Stimulated activated CD4-positive, alpha-beta T cell treated with anti-CD3 and anti-CD28 coated beads, Interleukin-4, amount 100 ng/mL, for 24 hours (primary cell): ENCODE measurements around the gene GHR.
A peak's percentile ranks its signal among the peaks of the same experiment; 100 is the strongest.

Experiments used
- DNase-seq: peaks from one replicate; pipeline ENCODE4 v3.0.0-alpha.2; 2020

GHR gene

GRCh38 chr5:42423285-42424165 is at the start of gene GHR:
TSS of gene GHR (plus strand) at chr5:42423439. CDS start at chr5:42565875, 142,436 bp downstream.
- peak; percentile 5 for DNase-seq

- DNase-seq, result no peak
Observed at GRCh38 chr5:42374679-42375273, 48.5 kb upstream of the GHR start.

GRCh38 chr5:42377496-42377895 is 45.7 kb upstream of the GHR start:
- no peak for DNase-seq

GRCh38 chr5:42381973-42382372 is 41.3 kb upstream of the GHR start:
- no peak for DNase-seq

- DNase-seq, result no peak
Observed at GRCh38 chr5:42387563-42387962, 35.7 kb upstream of the GHR start.

- DNase-seq, result no peak
Observed at GRCh38 chr5:42390115-42390514, 33.1 kb upstream of the GHR start.

- DNase-seq, result no peak
Observed at GRCh38 chr5:42392917-42393316, 30.3 kb upstream of the GHR start.

- no peak for DNase-seq
Observed at GRCh38 chr5:42396111-42396510, 27.1 kb upstream of the GHR start.

- DNase-seq, result no peak
Observed at GRCh38 chr5:42397267-42397666, 26.0 kb upstream of the GHR start.

- DNase-seq, result no peak
Observed at GRCh38 chr5:42399702-42400101, 23.5 kb upstream of the GHR start.

GRCh38 chr5:42400474-42400873 is 22.8 kb upstream of the GHR start:
- no peak for DNase-seq

- DNase-seq, result no peak
Observed at GRCh38 chr5:42403236-42403635, 20.0 kb upstream of the GHR start.

- no peak for DNase-seq
Observed at GRCh38 chr5:42404366-42404765, 18.9 kb upstream of the GHR start.

- DNase-seq, result no peak
Observed at GRCh38 chr5:42419294-42419693, 3.9 kb upstream of the GHR start.

GRCh38 chr5:42422656-42423280 is 471 bp upstream of the GHR start:
- no peak for DNase-seq

- DNase-seq, result no peak
Observed at GRCh38 chr5:42426016-42426415, 2.8 kb downstream of the GHR start.

GRCh38 chr5:42429694-42430093 is 6.5 kb downstream of the GHR start:
- no peak for DNase-seq

GRCh38 chr5:42434047-42434724 is 10.9 kb downstream of the GHR start:
- no peak for DNase-seq

- DNase-seq, result no peak
Observed at GRCh38 chr5:42436051-42436450, 12.8 kb downstream of the GHR start.

- no peak for DNase-seq
Observed at GRCh38 chr5:42454216-42454995, 31.2 kb downstream of the GHR start.

- no peak for DNase-seq
Observed at GRCh38 chr5:42461033-42461432, 37.8 kb downstream of the GHR start.

- no peak for DNase-seq
Observed at GRCh38 chr5:42461507-42461906, 38.3 kb downstream of the GHR start.

- no peak for DNase-seq
Observed at GRCh38 chr5:42462083-42462482, 38.8 kb downstream of the GHR start.
